OCI-LY7 (cell line): Measurements from ENCODE around the gene GDF11. TPM values are rescaled to one million over a fixed set of nuclear protein-coding genes. Genes with fewer than 3 reads are reported as not detected.

Experiments
- BruUV-seq: library from RNA; stranded (reverse); fragments of 400-500 nt; replicated peaks from 2 replicates; lab custom pipeline; 2021; lab: Mats Ljungman, UMichigan
- CTCF ChIA-PET: fragments of 300-600 bp; sonication (Branson Sonifier 250); formaldehyde crosslinking; loops from one replicate; lab custom pipeline; 2022; ENCODE audit warnings: antibody characterized with exemption; ENCODE audit not compliant: unreplicated experiment; lab: Charles Lee
- POLR2A ChIA-PET: fragments of 300-600 bp; sonication (Branson Sonifier 250); formaldehyde crosslinking; loops from one replicate; lab custom pipeline; 2022; ENCODE audit warnings: antibody characterized with exemption; lab: Charles Lee
- DNase-seq: peaks from one replicate; pipeline ENCODE4 v3.0.0-alpha.2; 2015; ENCODE audit warnings: low spot score
- H2AFZ ChIP-seq: fragments of 200-600 bp; sonication (generic), shearing (Covaris generic); 2 replicates; pipeline ENCODE4 v1.6.1; 2014; ENCODE audit warnings: mild to moderate bottlenecking, antibody characterized with exemption, low read length, moderate library complexity
- H3K27ac ChIP-seq: fragments of 200-600 bp; sonication (generic); 2 replicates; pipeline ENCODE4 v1.5.1; 2014; ENCODE audit warnings: mixed run types, low read depth, mild to moderate bottlenecking, moderate library complexity, low read length, inconsistent platforms; ENCODE audit not compliant: poor library complexity, severe bottlenecking
- H3K36me3 ChIP-seq: fragments of 200-600 bp; sonication (generic); 2 replicates; pipeline ENCODE4 v1.6.1; 2014; ENCODE audit warnings: mild to moderate bottlenecking, antibody characterized with exemption, low read length, moderate library complexity, mixed read lengths; ENCODE audit not compliant: insufficient read depth
- H3K4me1 ChIP-seq: fragments of 200-600 bp; sonication (generic); 2 replicates; pipeline ENCODE4 v1.5.1; 2014; ENCODE audit warnings: mild to moderate bottlenecking, low read length; ENCODE audit not compliant: insufficient read depth, poor library complexity, severe bottlenecking
- H3K4me2 ChIP-seq: fragments of 200-600 bp; sonication (generic); 2 replicates; pipeline ENCODE4 v1.6.1; 2014; ENCODE audit warnings: mild to moderate bottlenecking, low read length
- H3K4me3 ChIP-seq: fragments of 200-600 bp; sonication (generic); 2 replicates; pipeline ENCODE4 v1.5.1; 2014; ENCODE audit warnings: mild to moderate bottlenecking, low read depth, low read length; ENCODE audit not compliant: poor library complexity, severe bottlenecking
- H3K79me2 ChIP-seq: fragments of 200-600 bp; sonication (generic); 2 replicates; pipeline ENCODE4 v1.6.1; 2016; ENCODE audit warnings: low read depth, mild to moderate bottlenecking, low read length, moderate library complexity, mixed read lengths; ENCODE audit not compliant: insufficient read depth
- H3K9me2 ChIP-seq: fragments of 200-600 bp; sonication (generic); 2 replicates; pipeline ENCODE4 v1.6.1; 2016; ENCODE audit warnings: mild to moderate bottlenecking, low read length, mixed read lengths; ENCODE audit not compliant: insufficient read depth
- H3K9me3 ChIP-seq: fragments of 200-600 bp; sonication (generic); 2 replicates; pipeline ENCODE4 v1.6.1; 2014; ENCODE audit warnings: mild to moderate bottlenecking, mixed run types, low read length, mixed read lengths
- H4K20me1 ChIP-seq: fragments of 200-600 bp; sonication (generic); 2 replicates; pipeline ENCODE4 v1.6.1; 2014; ENCODE audit warnings: mild to moderate bottlenecking, antibody characterized with exemption, low read length, moderate library complexity, mixed read lengths; ENCODE audit not compliant: insufficient read depth
- CTCF ChIP-seq: fragments of 200-600 bp; sonication (generic); conservative IDR thresholded peaks from 2 replicates; pipeline ENCODE4 v1.5.1; 2014; ENCODE audit warnings: mild to moderate bottlenecking, antibody characterized with exemption, low read length, moderate library complexity, mixed read lengths
- EZH2phosphoT487 ChIP-seq: fragments of 200-600 bp; sonication (generic); IDR thresholded peaks from 2 replicates; pipeline ENCODE4 v1.6.1; 2018; ENCODE audit warnings: low read depth, borderline replicate concordance, mild to moderate bottlenecking, mixed run types, antibody characterized with exemption, low read length, moderate library complexity, mixed read lengths
- intact Hi-C: fragments of 100-400 bp; cut with micrococcal nuclease; formaldehyde crosslinking; loops from one replicate; pipeline ENCODE4 v1.10.0; 2022; ENCODE audit not compliant: unreplicated experiment
- total RNA-seq, 2 experiments: library from RNA; depleted of rRNA in 1 of 2; stranded (reverse); fragments of >200 nt in 1 of 2; shearing (Covaris generic) in 1 of 2; gene quantifications; 2 replicates each; pipeline ENCODE4 v1.2.3, GENCODE V29; 2014 to 2022

The GDF11 gene
- total RNA-seq, 2 experiments from 2014 or later: 5.2 to 19.9 TPM

- no TSS peak for BruUV-seq
- H3K4me3 ChIP-seq: peak overlapping the region; percentile 91
- H3K4me1 ChIP-seq: peaks cover 40% of the 10 kb centered on the region
- peaks cover 40% of the 10 kb centered on the region; the same call in 1 of the 2 replicates for H3K36me3 ChIP-seq
- DNase-seq: no peak
- H3K9me2 ChIP-seq: no peaks in the 10 kb centered on the region
- POLR2A ChIA-PET: interaction anchor here (0.6 to 3.7 kb wide), 7 partner anchors 8 to 298 kb away, joined by 3 to 12 read pairs (median 4); partner anchors contain the start of genes ORMDL2, PYM1 and SARNP
- no peak overlapping the region for H2AFZ ChIP-seq
- H3K27ac ChIP-seq: peak overlapping the region; percentile 43
- TF ChIP-seq EZH2phosphoT487 (no peak), CTCF (no peak)
- H3K79me2 ChIP-seq: peaks cover 18% of the 10 kb centered on the region; the same call in 1 of the 2 replicates
- CTCF ChIA-PET: no interaction called here
- intact Hi-C loops: no loop called here
- no peaks in the 10 kb centered on the region for H3K9me3 ChIP-seq
- H3K4me2 ChIP-seq: peak overlapping the region; percentile 100
- H4K20me1 ChIP-seq: peaks cover 17% of the 10 kb centered on the region; the same call in 1 of the 2 replicates
These were observed 3.4 kb downstream of the GDF11 start for GRCh38 chr12:55746174-55746912.

GRCh38 chr12:55746913-55747231 lies 4.0 kb downstream of the GDF11 start:
- peaks cover 17% of the 10 kb centered on the region; the same call in 1 of the 2 replicates for H4K20me1 ChIP-seq
- ChIA-PET POLR2A (interaction anchor here (0.7 to 2.0 kb wide), 8 partner anchors 9 to 298 kb away, joined by 3 to 8 read pairs (median 4); partner anchors contain the start of genes ORMDL2 and SARNP), CTCF (interaction anchor here (0.5 kb wide), 1 partner anchor 76 kb away, joined by 4 read pairs; no protein-coding TSS in a partner anchor)
- H3K9me2 ChIP-seq: no peaks in the 10 kb centered on the region
- peak overlapping the region; percentile 43 for H3K27ac ChIP-seq
- peaks cover 18% of the 10 kb centered on the region; the same call in 1 of the 2 replicates for H3K79me2 ChIP-seq
- H3K4me2 ChIP-seq: 0 out of 2 replicates have a peak overlapping the region, but pooled peaks have one; percentile 100
- no peak for TF ChIP-seq EZH2phosphoT487
- TF ChIP-seq CTCF: no peak
- no peak for DNase-seq
- no peaks in the 10 kb centered on the region for H3K9me3 ChIP-seq
- peaks cover 39% of the 10 kb centered on the region for H3K4me1 ChIP-seq
- no TSS peak for BruUV-seq
- peaks cover 46% of the 10 kb centered on the region; the same call in 1 of the 2 replicates for H3K36me3 ChIP-seq
- H2AFZ ChIP-seq: no peak overlapping the region
- H3K4me3 ChIP-seq: no peak overlapping the region
- intact Hi-C loops: no loop called here
